ACHN (cell line): Measurements from ENCODE around the gene EVC2.

Experiments
- DNase-seq: peaks from one replicate; pipeline ENCODE4 v3.0.0-alpha.2; 2015
- in situ Hi-C: cut with HindIII; loops from 2 replicates; pipeline ENCODE4 v1.10.0; 2017; ENCODE audit warnings: low sequenced_read_pairs, low pct_ligation_motif_present, low pct_unique_long_range_greater_than_20kb

The EVC2 gene

GRCh38 chr4:5708449-5709206 lies at the start of gene EVC2:
Gene EVC2 (minus strand): TSS chr4:5708559. CDS start chr4:5708513, 46 bp downstream.
- no peak for DNase-seq
- in situ Hi-C loops, result no loop called here

- DNase-seq, result no peak
Observed at GRCh38 chr4:5757954-5758353, 49.6 kb upstream of the EVC2 start.

GRCh38 chr4:5757536-5757935 lies 49.2 kb upstream of the EVC2 start:
- in situ Hi-C loops, result no loop called here
- no peak for DNase-seq

More at GRCh38 chr4:5757954-5758353, 49.6 kb upstream of the EVC2 start:
- in situ Hi-C loops, result no loop called here

GRCh38 chr4:5757091-5757490 lies 48.7 kb upstream of the EVC2 start:
- in situ Hi-C loops, result no loop called here
- no peak for DNase-seq

- in situ Hi-C loops, result no loop called here
- DNase-seq, result no peak
Observed at GRCh38 chr4:5756271-5756670, 47.9 kb upstream of the EVC2 start.

- DNase-seq, result no peak
- in situ Hi-C loops, result no loop called here
Observed at GRCh38 chr4:5755679-5756078, 47.3 kb upstream of the EVC2 start.

- in situ Hi-C loops, result no loop called here
- DNase-seq, result no peak
Observed at GRCh38 chr4:5755161-5755560, 46.8 kb upstream of the EVC2 start.

GRCh38 chr4:5754529-5754881 lies 46.1 kb upstream of the EVC2 start:
- in situ Hi-C loops, result no loop called here
- no peak for DNase-seq

GRCh38 chr4:5753766-5754528 lies 45.6 kb upstream of the EVC2 start:
- peak; percentile 95 for DNase-seq
- in situ Hi-C loops, result no loop called here

GRCh38 chr4:5753366-5753765 lies 45.0 kb upstream of the EVC2 start:
- in situ Hi-C loops, result no loop called here
- peak; percentile 42 for DNase-seq

GRCh38 chr4:5752376-5753184 lies 44.2 kb upstream of the EVC2 start:
- in situ Hi-C loops, result no loop called here
- DNase-seq, result peak; percentile 82

- in situ Hi-C loops, result no loop called here
- no peak for DNase-seq
Observed at GRCh38 chr4:5751666-5752375, 43.5 kb upstream of the EVC2 start.

- DNase-seq, result peak; percentile 45
- in situ Hi-C loops, result no loop called here
Observed at GRCh38 chr4:5750946-5751665, 42.7 kb upstream of the EVC2 start.

- DNase-seq, result no peak
- in situ Hi-C loops, result no loop called here
Observed at GRCh38 chr4:5750052-5750945, 41.9 kb upstream of the EVC2 start.

GRCh38 chr4:5749568-5749967 lies 41.2 kb upstream of the EVC2 start:
- no peak for DNase-seq
- in situ Hi-C loops, result no loop called here

GRCh38 chr4:5747738-5748375 lies 39.5 kb upstream of the EVC2 start:
- DNase-seq, result peak; percentile 90
- in situ Hi-C loops, result no loop called here
